GM19372 (cell line): ENCODE measurements around the gene PCDHB6.
"Not testable (repeated sequence)": the region's sequence is repeated elsewhere in the genome, so short reads cannot be mapped to it uniquely, and the experiment has no call there.

Experiments
- ATAC-seq: cut with Tn5 transposase; IDR thresholded peaks from one replicate; pipeline ENCODE4 v1.9.1; 2021; ENCODE audit warnings: mild to moderate bottlenecking, low read depth, moderate library complexity; ENCODE audit not compliant: unreplicated experiment

Gene PCDHB6

GRCh38 chr5:141157356-141157755 is 7.5 kb downstream of the PCDHB6 start:
- ATAC-seq, result not testable (repeated sequence)

- ATAC-seq, result not testable (repeated sequence)
Measured at GRCh38 chr5:141157901-141158300, 8.0 kb downstream of the PCDHB6 start.

- no peak for ATAC-seq
Measured at GRCh38 chr5:141172381-141173204, 22.7 kb downstream of the PCDHB6 start, which contains the start of gene PCDHB7. PCDHB7 (plus strand) TSS chr5:141172644; CDS start chr5:141172836, 192 bp downstream.

- ATAC-seq, result not testable (repeated sequence)
Measured at GRCh38 chr5:141174291-141175104, 24.6 kb downstream of the PCDHB6 start.

GRCh38 chr5:141175933-141176332 is 26.1 kb downstream of the PCDHB6 start:
- ATAC-seq, result no peak

GRCh38 chr5:141177577-141178191 is 27.8 kb downstream of the PCDHB6 start, which contains the start of gene PCDHB8:
PCDHB8 (plus strand) TSS chr5:141177790; CDS start chr5:141178035, 245 bp downstream.
- ATAC-seq, result not testable (repeated sequence)

GRCh38 chr5:141179371-141179770 is 29.5 kb downstream of the PCDHB6 start:
- not testable (repeated sequence) for ATAC-seq

- ATAC-seq, result not testable (repeated sequence)
Measured at GRCh38 chr5:141179876-141180275, 30.0 kb downstream of the PCDHB6 start.

GRCh38 chr5:141180313-141180712 is 30.5 kb downstream of the PCDHB6 start:
- ATAC-seq, result no peak

GRCh38 chr5:141182248-141182647 is 32.4 kb downstream of the PCDHB6 start, which contains the start of gene PCDHB16:
PCDHB16 (plus strand) TSS chr5:141182387; CDS start chr5:141182560, 173 bp downstream.
- ATAC-seq, result no peak

- not testable (repeated sequence) for ATAC-seq
Measured at GRCh38 chr5:141184117-141184855, 34.4 kb downstream of the PCDHB6 start.

- ATAC-seq, result no peak
Measured at GRCh38 chr5:141186897-141187512, 37.1 kb downstream of the PCDHB6 start, which contains the start of gene PCDHB9. PCDHB9 (plus strand) TSS chr5:141187161; CDS start chr5:141187319, 158 bp downstream.

GRCh38 chr5:141188682-141189081 is 38.8 kb downstream of the PCDHB6 start:
- ATAC-seq, result not testable (repeated sequence)

GRCh38 chr5:141189131-141189530 is 39.3 kb downstream of the PCDHB6 start:
- ATAC-seq, result not testable (repeated sequence)

- ATAC-seq, result no peak
Measured at GRCh38 chr5:141192110-141192725, 42.4 kb downstream of the PCDHB6 start, which contains the start of gene PCDHB10. PCDHB10 (plus strand) TSS chr5:141192353; CDS start chr5:141192553, 200 bp downstream.

- not testable (repeated sequence) for ATAC-seq
Measured at GRCh38 chr5:141194332-141194731, 44.5 kb downstream of the PCDHB6 start.

- ATAC-seq, result no peak
Measured at GRCh38 chr5:141196363-141196762, 46.5 kb downstream of the PCDHB6 start.

- no peak for ATAC-seq
Measured at GRCh38 chr5:141199359-141200235, 49.7 kb downstream of the PCDHB6 start, which contains the start of gene PCDHB11. PCDHB11 (plus strand) TSS chr5:141199627; CDS start chr5:141199775, 148 bp downstream.
